ENCODE measurements around the gene CCDC171. TPM values are rescaled to one million over a fixed set of nuclear protein-coding genes. Genes with fewer than 3 reads are reported as not detected.

The CCDC171 gene
- total and polyA plus RNA-seq, 10 of the 15 experiments (the other 5 are each of a cell fraction or from before 2014, with no cell fraction given): 1.00 to 7.2 (median 2.8) TPM

GRCh38 chr9:15512204-15512603 is 40.6 kb upstream of the CCDC171 start (continued):
- TF ChIP-seq NKRF (conservative IDR thresholded peaks at IDR 0.05): no peak
- TF ChIP-seq BCL3 (IDR thresholded peaks at IDR 0.05; ENCODE audit: borderline replicate concordance, insufficient read depth, low read depth, low read length, poor library complexity, severe bottlenecking): no peak
- peak in 1 of 2 experiments; percentile 51; a peak in 1 of 4 replicates for TF ChIP-seq EP300 (IDR thresholded peaks at IDR 0.05; ENCODE audit: borderline replicate concordance in 1 of 2, control insufficient read depth in 1 of 2, low read depth in 2 of 2, low read length in 2 of 2)
- TF ChIP-seq ZNF24 (IDR thresholded peaks at IDR 0.05): no peak
- TF ChIP-seq CBX3 (IDR thresholded peaks at IDR 0.05; ENCODE audit: borderline replicate concordance, low read depth): no peak
- TF ChIP-seq RELB (IDR thresholded peaks at IDR 0.05; ENCODE audit: low read depth): 0 out of 2 replicates have a peak, but pooled peaks have one; percentile 45
- no peak for TF ChIP-seq SMAD1 (IDR thresholded peaks at IDR 0.05; ENCODE audit: low read depth, partially characterized antibody)
- no peak for TF ChIP-seq FOS (IDR thresholded peaks at IDR 0.05; ENCODE audit: borderline replicate concordance, extremely low read depth, insufficient read length)
- TF ChIP-seq PAX5 (IDR thresholded peaks at IDR 0.05; ENCODE audit: borderline replicate concordance, low read depth, low read length): no peak
- no peak for TF ChIP-seq ATF3 (IDR thresholded peaks at IDR 0.05; ENCODE audit: borderline replicate concordance, extremely low read depth, low read depth, low read length)
- TF ChIP-seq RAD51 (IDR thresholded peaks at IDR 0.05): no peak
- no peak for TF ChIP-seq POLR2AphosphoS5 (IDR thresholded peaks at IDR 0.05; ENCODE audit: low read length)
- no peak for TF ChIP-seq BACH1 (IDR thresholded peaks at IDR 0.05; ENCODE audit: borderline replicate concordance)
- TF ChIP-seq BCL11A (IDR thresholded peaks at IDR 0.05; ENCODE audit: low read depth, low read length): no peak
- TF ChIP-seq NR2C1 (IDR thresholded peaks at IDR 0.05): no peak
- peak; percentile 60; the same call in 1 of the 2 replicates for TF ChIP-seq MTA2 (IDR thresholded peaks at IDR 0.05; ENCODE audit: low read depth)
- no peak for TF ChIP-seq KDM1A (IDR thresholded peaks at IDR 0.05; ENCODE audit: borderline replicate concordance)
- 0 out of 2 replicates have a peak, but pooled peaks have one; percentile 14 for TF ChIP-seq PKNOX1 (IDR thresholded peaks at IDR 0.05)
- TF ChIP-seq WRNIP1 (IDR thresholded peaks at IDR 0.05; ENCODE audit: borderline replicate concordance, low read depth, low read length): no peak
- TF ChIP-seq ZNF622 (IDR thresholded peaks at IDR 0.05): no peak
- TF ChIP-seq MTA3 (IDR thresholded peaks at IDR 0.05; ENCODE audit: borderline replicate concordance, low read length): no peak

Data from GM12878 (cell line).